ENCODE data around the gene DNAH17.

DNA sequence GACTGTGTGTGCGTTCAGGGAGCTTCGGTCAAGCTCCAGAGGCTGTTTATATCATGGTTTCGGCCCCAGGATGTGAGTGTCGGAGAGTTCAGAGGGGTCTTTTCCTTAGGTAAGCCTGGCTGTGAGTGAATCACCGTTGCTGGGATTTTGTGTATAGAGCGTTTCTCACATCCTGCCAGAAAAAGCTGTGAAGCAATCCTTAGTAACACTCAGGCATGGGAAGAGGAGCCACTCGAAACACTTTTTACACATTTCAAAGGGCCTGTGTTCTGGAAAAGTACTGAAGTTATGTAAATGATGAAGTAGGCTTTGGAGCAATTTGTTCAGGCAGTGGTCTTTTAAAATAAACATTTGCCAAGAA is 198.1 kb downstream of the DNAH17 start:
- no peak for TF ChIP-seq EP300 (IDR thresholded peaks at IDR 0.05)
- TF ChIP-seq, protein P1, sequence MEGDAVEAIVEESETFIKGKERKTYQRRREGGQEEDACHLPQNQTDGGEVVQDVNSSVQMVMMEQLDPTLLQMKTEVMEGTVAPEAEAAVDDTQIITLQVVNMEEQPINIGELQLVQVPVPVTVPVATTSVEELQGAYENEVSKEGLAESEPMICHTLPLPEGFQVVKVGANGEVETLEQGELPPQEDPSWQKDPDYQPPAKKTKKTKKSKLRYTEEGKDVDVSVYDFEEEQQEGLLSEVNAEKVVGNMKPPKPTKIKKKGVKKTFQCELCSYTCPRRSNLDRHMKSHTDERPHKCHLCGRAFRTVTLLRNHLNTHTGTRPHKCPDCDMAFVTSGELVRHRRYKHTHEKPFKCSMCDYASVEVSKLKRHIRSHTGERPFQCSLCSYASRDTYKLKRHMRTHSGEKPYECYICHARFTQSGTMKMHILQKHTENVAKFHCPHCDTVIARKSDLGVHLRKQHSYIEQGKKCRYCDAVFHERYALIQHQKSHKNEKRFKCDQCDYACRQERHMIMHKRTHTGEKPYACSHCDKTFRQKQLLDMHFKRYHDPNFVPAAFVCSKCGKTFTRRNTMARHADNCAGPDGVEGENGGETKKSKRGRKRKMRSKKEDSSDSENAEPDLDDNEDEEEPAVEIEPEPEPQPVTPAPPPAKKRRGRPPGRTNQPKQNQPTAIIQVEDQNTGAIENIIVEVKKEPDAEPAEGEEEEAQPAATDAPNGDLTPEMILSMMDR (IDR thresholded peaks at IDR 0.05): no peak
